Muscle layer of duodenum (tissue), 2 donors: ENCODE measurements around the gene HID1.
"Not testable (repeated sequence)": the region's sequence is repeated elsewhere in the genome, so short reads cannot be mapped to it uniquely, and the experiment has no call there.

ENCODE experiments used
- H3K27ac ChIP-seq: one replicate; pipeline ENCODE4 v1.7.0; 2013; ENCODE audit warnings: mild to moderate bottlenecking, low read length
- H3K27me3 ChIP-seq: one replicate; pipeline ENCODE4 v1.7.0; 2013; ENCODE audit warnings: low read depth, mild to moderate bottlenecking, control low read depth, low read length
- H3K36me3 ChIP-seq, 2 donors: one replicate each; pipeline ENCODE4 v1.7.0; 2013; ENCODE audit warnings: low read length in 2 of 2, control low read depth in 1 of 2, mild to moderate bottlenecking in 1 of 2; ENCODE audit not compliant: insufficient read depth in 2 of 2, control insufficient read depth in 1 of 2
- H3K4me1 ChIP-seq, 2 donors: one replicate each; pipeline ENCODE4 v1.7.0; 2013; ENCODE audit warnings: low read length in 2 of 2, mild to moderate bottlenecking in 2 of 2, control low read depth in 1 of 2, moderate library complexity in 1 of 2; ENCODE audit not compliant: insufficient read depth in 2 of 2, control insufficient read depth in 1 of 2
- H3K4me3 ChIP-seq, 2 donors: one replicate each; pipeline ENCODE4 v1.7.0; 2013; ENCODE audit warnings: low read length in 2 of 2, low read depth in 1 of 2, mild to moderate bottlenecking in 1 of 2
- H3K9me3 ChIP-seq, 2 donors: one replicate each; pipeline ENCODE4 v1.7.0; 2013; ENCODE audit warnings: low read length in 2 of 2, control low read depth in 1 of 2, mild to moderate bottlenecking in 1 of 2; ENCODE audit not compliant: control insufficient read depth in 1 of 2
- donor health status: healthy.

HID1 gene

GRCh38 chr17:74978240-74978639 is 5.7 kb upstream of the HID1 start:
- H3K4me3 ChIP-seq = no peak overlapping the region
- H3K27ac ChIP-seq = no peak overlapping the region
- no peaks in the 10 kb centered on the region for H3K27me3 ChIP-seq

GRCh38 chr17:74977802-74978201 is 5.2 kb upstream of the HID1 start:
- peaks cover 7 to 9% of the 10 kb centered on the region in 2 donors for H3K4me1 ChIP-seq
- no peak overlapping the region for H3K4me3 ChIP-seq
- H3K27me3 ChIP-seq = no peaks in the 10 kb centered on the region
- H3K36me3 ChIP-seq = no peaks in the 10 kb centered on the region
- H3K9me3 ChIP-seq = no peaks in the 10 kb centered on the region
- no peak overlapping the region for H3K27ac ChIP-seq

More at GRCh38 chr17:74978240-74978639, 5.7 kb upstream of the HID1 start:
- H3K36me3 ChIP-seq = no peaks in the 10 kb centered on the region
- no peaks in the 10 kb centered on the region for H3K9me3 ChIP-seq
- H3K4me1 ChIP-seq = peaks cover 7 to 9% of the 10 kb centered on the region in 2 donors

GRCh38 chr17:74975943-74976342 is 3.4 kb upstream of the HID1 start:
- H3K36me3 ChIP-seq = no peaks in the 10 kb centered on the region
- peaks cover 9% of the 10 kb centered on the region for H3K27me3 ChIP-seq
- H3K9me3 ChIP-seq = no peaks in the 10 kb centered on the region
- H3K4me3 ChIP-seq = no peak overlapping the region
- H3K4me1 ChIP-seq = peaks cover 0 to 6% of the 10 kb centered on the region in 2 donors
- H3K27ac ChIP-seq = no peak overlapping the region

GRCh38 chr17:74972973-74973328 is 392 bp upstream of the HID1 start:
- Histone ChIP-seq H3K27me3 (peaks cover 12% of the 10 kb centered on the region), H3K4me1 (peaks cover 0 to 8% of the 10 kb centered on the region in 2 donors), H3K9me3 (no peaks in the 10 kb centered on the region), H3K27ac (peak overlapping the region; percentile 33), H3K4me3 (peak overlapping the region in 1 of 2 donors; percentile 76), H3K36me3 (no peaks in the 10 kb centered on the region)

GRCh38 chr17:74971842-74972106 is 785 bp downstream of the HID1 start:
- Histone ChIP-seq H3K27ac (peak overlapping the region; percentile 67), H3K4me3 (peak overlapping the region; percentile 65 to 76), H3K36me3 (no peaks in the 10 kb centered on the region), H3K27me3 (peaks cover 12% of the 10 kb centered on the region), H3K9me3 (no peaks in the 10 kb centered on the region), H3K4me1 (peaks cover 0 to 8% of the 10 kb centered on the region in 2 donors)

- Histone ChIP-seq H3K36me3 (no peaks in the 10 kb centered on the region), H3K9me3 (no peaks in the 10 kb centered on the region), H3K4me1 (peaks cover 0 to 8% of the 10 kb centered on the region in 2 donors), H3K27me3 (peaks cover 12% of the 10 kb centered on the region), H3K27ac (peak overlapping the region; percentile 67), H3K4me3 (peak overlapping the region; percentile 65 to 76)
These were observed 1.3 kb downstream of the HID1 start for GRCh38 chr17:74971069-74971841.

GRCh38 chr17:74970395-74970794 is 2.2 kb downstream of the HID1 start:
- peak overlapping the region in 1 of 2 donors; percentile 65 for H3K4me3 ChIP-seq
- H3K36me3 ChIP-seq = no peaks in the 10 kb centered on the region
- H3K4me1 ChIP-seq = peaks cover 0 to 8% of the 10 kb centered on the region in 2 donors
- H3K9me3 ChIP-seq = no peaks in the 10 kb centered on the region
- peak overlapping the region; percentile 67 for H3K27ac ChIP-seq
- peaks cover 12% of the 10 kb centered on the region for H3K27me3 ChIP-seq

- H3K9me3 ChIP-seq, H3K36me3 ChIP-seq, H3K27ac ChIP-seq, H3K4me3 ChIP-seq, H3K4me1 ChIP-seq: not testable (repeated sequence)
- H3K27me3 ChIP-seq = peaks cover 12% of the 10 kb centered on the region
These were observed 3.1 kb downstream of the HID1 start for GRCh38 chr17:74969501-74969900.

- peaks cover 0 to 8% of the 10 kb centered on the region in 2 donors for H3K4me1 ChIP-seq
- no peaks in the 10 kb centered on the region for H3K9me3 ChIP-seq
- H3K4me3 ChIP-seq = no peak overlapping the region
- peak overlapping the region; percentile 33 for H3K27ac ChIP-seq
- peaks cover 12% of the 10 kb centered on the region for H3K27me3 ChIP-seq
- no peaks in the 10 kb centered on the region for H3K36me3 ChIP-seq
These were observed 4.2 kb downstream of the HID1 start for GRCh38 chr17:74968361-74968780.

- H3K4me3 ChIP-seq = no peak overlapping the region
- no peak overlapping the region for H3K27ac ChIP-seq
- H3K27me3 ChIP-seq = no peaks in the 10 kb centered on the region
- H3K9me3 ChIP-seq = no peaks in the 10 kb centered on the region
- no peaks in the 10 kb centered on the region for H3K36me3 ChIP-seq
- no peaks in the 10 kb centered on the region for H3K4me1 ChIP-seq
These were observed 7.5 kb downstream of the HID1 start for GRCh38 chr17:74964988-74965622.

- H3K4me1 ChIP-seq = no peaks in the 10 kb centered on the region
- H3K27me3 ChIP-seq = no peaks in the 10 kb centered on the region
- H3K27ac ChIP-seq = no peak overlapping the region
- no peaks in the 10 kb centered on the region for H3K36me3 ChIP-seq
- H3K4me3 ChIP-seq = no peak overlapping the region
- no peaks in the 10 kb centered on the region for H3K9me3 ChIP-seq
These were observed 8.3 kb downstream of the HID1 start for GRCh38 chr17:74964246-74964761.
